CD4-positive, alpha-beta T cell treated with Interleukin-12 subunit alpha and Interleukin-12 subunit beta, for 1 hour (primary cell): ENCODE data around the gene EML3.
A peak's percentile ranks its signal among the peaks of the same experiment; 100 is the strongest.
"Not testable (repeated sequence)": the region's sequence is repeated elsewhere in the genome, so short reads cannot be mapped to it uniquely, and the experiment has no call there.

Experiments
- DNase-seq: peaks from one replicate; pipeline ENCODE4 v3.0.0-alpha.2; 2020

The EML3 gene

GRCh38 chr11:62570903-62571302 lies 41.7 kb downstream of the EML3 start:
- DNase-seq, result not testable (repeated sequence)

- no peak for DNase-seq
These were observed 43.0 kb downstream of the EML3 start for GRCh38 chr11:62569611-62570010.

- DNase-seq, result no peak
These were observed 45.4 kb downstream of the EML3 start for GRCh38 chr11:62567018-62567633.

GRCh38 chr11:62566247-62566646 lies 46.3 kb downstream of the EML3 start:
- DNase-seq, result no peak

GRCh38 chr11:62565100-62565802 lies 47.3 kb downstream of the EML3 start:
- no peak for DNase-seq

GRCh38 chr11:62561677-62562230 lies 50.8 kb downstream of the EML3 start:
- DNase-seq, result not testable (repeated sequence)

GRCh38 chr11:62560566-62561103 lies 51.9 kb downstream of the EML3 start:
- peak; percentile 85 for DNase-seq

GRCh38 chr11:62559626-62560025 lies 52.9 kb downstream of the EML3 start:
- DNase-seq, result not testable (repeated sequence)

GRCh38 chr11:62559204-62559603 lies 53.4 kb downstream of the EML3 start:
- DNase-seq, result no peak

GRCh38 chr11:62558669-62559068 lies 53.9 kb downstream of the EML3 start:
- no peak for DNase-seq

GRCh38 chr11:62556875-62557631 lies 55.5 kb downstream of the EML3 start:
- DNase-seq, result peak; percentile 70

GRCh38 chr11:62556108-62556874 lies 56.3 kb downstream of the EML3 start:
- peak; percentile 90 for DNase-seq

GRCh38 chr11:62555464-62556107 lies 57.0 kb downstream of the EML3 start:
- peak; percentile 93 for DNase-seq

- peak; percentile 24 for DNase-seq
These were observed 58.0 kb downstream of the EML3 start for GRCh38 chr11:62554387-62555167.

- peak; percentile 33 for DNase-seq
These were observed 58.7 kb downstream of the EML3 start for GRCh38 chr11:62553839-62554361.

GRCh38 chr11:62553080-62553838 lies 59.3 kb downstream of the EML3 start:
- peak; percentile 89 for DNase-seq

- peak; percentile 43 for DNase-seq
These were observed 60.0 kb downstream of the EML3 start for GRCh38 chr11:62552485-62553079.
